ENCODE measurements around the gene SLC50A1.

SLC50A1 gene

GRCh38 chr1:155134322-155134721 is 1.3 kb upstream of the SLC50A1 start:
- H3K27ac ChIP-seq, result no peak overlapping the region
- no peak overlapping the region for H3K4me3 ChIP-seq (ENCODE audit: low read depth, low read length)
- DNase-seq, result no peak

GRCh38 chr1:155134880-155135414 is 705 bp upstream of the SLC50A1 start:
- H3K4me3 ChIP-seq (ENCODE audit: low read depth, low read length), result peak overlapping the region; percentile 66
- no peaks in the 10 kb centered on the region for H3K27me3 ChIP-seq (ENCODE audit: insufficient read depth, low read depth, severe bottlenecking)
- no peaks in the 10 kb centered on the region for H3K9me3 ChIP-seq (ENCODE audit: severe bottlenecking)
- peak overlapping the region; percentile 93 for H3K27ac ChIP-seq
- TF ChIP-seq CTCF (IDR thresholded peaks at IDR 0.05; ENCODE audit: low read depth, low read length), result no peak
- peak; percentile 90 for DNase-seq
- peaks cover 33% of the 10 kb centered on the region for H3K36me3 ChIP-seq

More at GRCh38 chr1:155134322-155134721, 1.3 kb upstream of the SLC50A1 start:
- Histone ChIP-seq H3K27me3 (ENCODE audit: insufficient read depth, low read depth, severe bottlenecking) (no peaks in the 10 kb centered on the region), H3K36me3 (peaks cover 31% of the 10 kb centered on the region), H3K9me3 (ENCODE audit: severe bottlenecking) (no peaks in the 10 kb centered on the region)
- no peak for TF ChIP-seq CTCF (IDR thresholded peaks at IDR 0.05; ENCODE audit: low read depth, low read length)

- Histone ChIP-seq H3K4me3 (ENCODE audit: low read depth, low read length) (peak overlapping the region; percentile 66), H3K36me3 (peaks cover 33% of the 10 kb centered on the region), H3K9me3 (ENCODE audit: severe bottlenecking) (no peaks in the 10 kb centered on the region), H3K27ac (peak overlapping the region; percentile 93), H3K27me3 (ENCODE audit: insufficient read depth, low read depth, severe bottlenecking) (peaks cover 7% of the 10 kb centered on the region)
- DNase-seq, result no peak
- TF ChIP-seq CTCF (IDR thresholded peaks at IDR 0.05; ENCODE audit: low read depth, low read length), result no peak
These were observed 1.1 kb downstream of the SLC50A1 start for GRCh38 chr1:155136748-155137147.

- Histone ChIP-seq H3K9me3 (ENCODE audit: severe bottlenecking) (no peaks in the 10 kb centered on the region), H3K27me3 (ENCODE audit: insufficient read depth, low read depth, severe bottlenecking) (peaks cover 8% of the 10 kb centered on the region), H3K4me3 (ENCODE audit: low read depth, low read length) (peak overlapping the region; percentile 66), H3K36me3 (peaks cover 33% of the 10 kb centered on the region), H3K27ac (peak overlapping the region; percentile 93)
- no peak for DNase-seq
- no peak for TF ChIP-seq CTCF (IDR thresholded peaks at IDR 0.05; ENCODE audit: low read depth, low read length)
These were observed 1.7 kb downstream of the SLC50A1 start for GRCh38 chr1:155137154-155137949.

GRCh38 chr1:155139895-155140629 is 4.4 kb downstream of the SLC50A1 start, which contains the start of gene DPM3:
Gene DPM3 (minus strand): TSS chr1:155140531. CDS start chr1:155140240, 291 bp downstream.
- Histone ChIP-seq H3K27me3 (ENCODE audit: insufficient read depth, low read depth, severe bottlenecking) (peaks cover 11% of the 10 kb centered on the region), H3K4me3 (ENCODE audit: low read depth, low read length) (peak within 1 kb of the TSS; percentile 77), H3K36me3 (peaks cover 29% of the 10 kb centered on the region), H3K27ac (peak within 1 kb of the TSS; percentile 75), H3K9me3 (ENCODE audit: severe bottlenecking) (no peaks in the 10 kb centered on the region)
- no peak for TF ChIP-seq CTCF (IDR thresholded peaks at IDR 0.05; ENCODE audit: low read depth, low read length)
- peak; percentile 98 for DNase-seq

Measured in WERI-Rb-1 (cell line).